ENCODE data around the gene ALK.

The ALK gene

GRCh38 chr2:29582062-29582461, 339.3 kb downstream of the ALK start:
- no peak overlapping the region for H3K27ac ChIP-seq (replicated peaks; ENCODE audit: low read length)
- no peak overlapping the region for H3K9ac ChIP-seq (ENCODE audit: low read depth, low read length, poor library complexity)
- no peak overlapping the region for H4K91ac ChIP-seq (ENCODE audit: low read depth, low read length, poor library complexity)
- no peak overlapping the region for H3K4ac ChIP-seq (ENCODE audit: low read length)
- H4K8ac ChIP-seq (ENCODE audit: low read depth, low read length), result no peak overlapping the region
- no peak overlapping the region for H2BK120ac ChIP-seq (ENCODE audit: low read depth, low read length)
- no peaks in the 10 kb centered on the region for H3K36me3 ChIP-seq (replicated peaks in 1 of 2; ENCODE audit: control insufficient read depth in 2 of 2, insufficient read depth in 2 of 2, low read length in 2 of 2)
- no peaks in the 10 kb centered on the region for H3K79me1 ChIP-seq (ENCODE audit: low read depth, low read length)
- WGBS, 2 donors (ENCODE audit: extremely low coverage in 2 of 2, insufficient read length in 2 of 2, insufficient replicate concordance in 1 of 2), result no CpG with 5 or more reads among the region's 2 CpGs
- H3K23ac ChIP-seq (ENCODE audit: low read depth, low read length, poor library complexity), result no peak overlapping the region
- no peak overlapping the region for H2AK5ac ChIP-seq (ENCODE audit: low read depth, low read length)
- H3K18ac ChIP-seq (ENCODE audit: low read length), result no peak overlapping the region
- DNase-seq (ENCODE audit: low spot score), result no peak
- H2BK5ac ChIP-seq (ENCODE audit: low read length), result no peak overlapping the region
- no peak overlapping the region for H3K4me3 ChIP-seq (ENCODE audit: low read length in 2 of 2)
- H3K4me2 ChIP-seq (ENCODE audit: insufficient read depth, low read length, poor library complexity, severe bottlenecking), result no peak overlapping the region
- no peak overlapping the region for H2AFZ ChIP-seq (ENCODE audit: low read length)
- H3K14ac ChIP-seq (ENCODE audit: low read length), result no peak overlapping the region
- no peak overlapping the region for H2BK12ac ChIP-seq (ENCODE audit: low read length)
- peaks cover 0 to 3% of the 10 kb centered on the region in 2 donors for H3K4me1 ChIP-seq (ENCODE audit: control insufficient read depth in 2 of 2, insufficient read depth in 1 of 2, low read depth in 1 of 2, low read length in 2 of 2)
- no peaks in the 10 kb centered on the region for H3K9me3 ChIP-seq (replicated peaks in 1 of 2; ENCODE audit: control insufficient read depth in 2 of 2, insufficient read depth in 1 of 2, low read depth in 1 of 2, low read length in 2 of 2)
- no peaks in the 10 kb centered on the region for H3K27me3 ChIP-seq (ENCODE audit: control insufficient read depth in 3 of 3, insufficient read depth in 3 of 3, low read depth in 1 of 3, low read length in 3 of 3)
- no peak overlapping the region for H2BK15ac ChIP-seq (ENCODE audit: low read length)

- Histone ChIP-seq H3K14ac (ENCODE audit: low read length) (no peak overlapping the region), H3K27me3 (ENCODE audit: control insufficient read depth in 3 of 3, insufficient read depth in 3 of 3, low read depth in 1 of 3, low read length in 3 of 3) (no peaks in the 10 kb centered on the region), H4K8ac (ENCODE audit: low read depth, low read length) (no peak overlapping the region), H2BK12ac (ENCODE audit: low read length) (no peak overlapping the region), H3K27ac (replicated peaks; ENCODE audit: low read length) (no peak overlapping the region), H3K9me3 (replicated peaks in 1 of 2; ENCODE audit: control insufficient read depth in 2 of 2, insufficient read depth in 1 of 2, low read depth in 1 of 2, low read length in 2 of 2) (no peaks in the 10 kb centered on the region), H3K23ac (ENCODE audit: low read depth, low read length, poor library complexity) (no peak overlapping the region), H3K9ac (ENCODE audit: low read depth, low read length, poor library complexity) (no peak overlapping the region), H3K79me1 (ENCODE audit: low read depth, low read length) (no peaks in the 10 kb centered on the region), H3K36me3 (replicated peaks in 1 of 2; ENCODE audit: control insufficient read depth in 2 of 2, insufficient read depth in 2 of 2, low read length in 2 of 2) (no peaks in the 10 kb centered on the region), H2BK5ac (ENCODE audit: low read length) (no peak overlapping the region), H2BK120ac (ENCODE audit: low read depth, low read length) (no peak overlapping the region), H2BK15ac (ENCODE audit: low read length) (no peak overlapping the region), H3K18ac (ENCODE audit: low read length) (no peak overlapping the region), H3K4ac (ENCODE audit: low read length) (no peak overlapping the region), H2AK5ac (ENCODE audit: low read depth, low read length) (no peak overlapping the region), H3K4me1 (ENCODE audit: control insufficient read depth in 2 of 2, insufficient read depth in 1 of 2, low read depth in 1 of 2, low read length in 2 of 2) (peaks cover 0 to 3% of the 10 kb centered on the region in 2 donors), H3K4me2 (ENCODE audit: insufficient read depth, low read length, poor library complexity, severe bottlenecking) (no peak overlapping the region), H3K4me3 (ENCODE audit: low read length in 2 of 2) (no peak overlapping the region), H4K91ac (ENCODE audit: low read depth, low read length, poor library complexity) (no peak overlapping the region), H2AFZ (ENCODE audit: low read length) (no peak overlapping the region)
- no CpG with 5 or more reads among the region's 11 CpGs for WGBS, 2 donors (ENCODE audit: extremely low coverage in 2 of 2, insufficient read length in 2 of 2, insufficient replicate concordance in 1 of 2)
- no peak for DNase-seq (ENCODE audit: low spot score)
These were observed 341.2 kb downstream of the ALK start for GRCh38 chr2:29580223-29580622.

- Histone ChIP-seq H3K4ac (ENCODE audit: low read length) (no peak overlapping the region), H3K18ac (ENCODE audit: low read length) (no peak overlapping the region), H3K9ac (ENCODE audit: low read depth, low read length, poor library complexity) (no peak overlapping the region), H3K14ac (ENCODE audit: low read length) (no peak overlapping the region), H2BK5ac (ENCODE audit: low read length) (no peak overlapping the region), H3K4me1 (ENCODE audit: control insufficient read depth in 2 of 2, insufficient read depth in 1 of 2, low read depth in 1 of 2, low read length in 2 of 2) (peaks cover 0 to 3% of the 10 kb centered on the region in 2 donors), H3K79me1 (ENCODE audit: low read depth, low read length) (no peaks in the 10 kb centered on the region), H2AFZ (ENCODE audit: low read length) (no peak overlapping the region), H3K27me3 (ENCODE audit: control insufficient read depth in 3 of 3, insufficient read depth in 3 of 3, low read depth in 1 of 3, low read length in 3 of 3) (no peaks in the 10 kb centered on the region), H3K9me3 (replicated peaks in 1 of 2; ENCODE audit: control insufficient read depth in 2 of 2, insufficient read depth in 1 of 2, low read depth in 1 of 2, low read length in 2 of 2) (no peaks in the 10 kb centered on the region), H2BK15ac (ENCODE audit: low read length) (no peak overlapping the region), H2AK5ac (ENCODE audit: low read depth, low read length) (no peak overlapping the region), H3K4me2 (ENCODE audit: insufficient read depth, low read length, poor library complexity, severe bottlenecking) (no peak overlapping the region), H3K27ac (replicated peaks; ENCODE audit: low read length) (no peak overlapping the region), H3K23ac (ENCODE audit: low read depth, low read length, poor library complexity) (no peak overlapping the region), H4K91ac (ENCODE audit: low read depth, low read length, poor library complexity) (no peak overlapping the region), H2BK120ac (ENCODE audit: low read depth, low read length) (no peak overlapping the region), H3K4me3 (ENCODE audit: low read length in 2 of 2) (no peak overlapping the region), H2BK12ac (ENCODE audit: low read length) (no peak overlapping the region), H3K36me3 (replicated peaks in 1 of 2; ENCODE audit: control insufficient read depth in 2 of 2, insufficient read depth in 2 of 2, low read length in 2 of 2) (no peaks in the 10 kb centered on the region), H4K8ac (ENCODE audit: low read depth, low read length) (no peak overlapping the region)
- no peak for DNase-seq (ENCODE audit: low spot score)
- no CpG with 5 or more reads among the region's 8 CpGs for WGBS, 2 donors (ENCODE audit: extremely low coverage in 2 of 2, insufficient read length in 2 of 2, insufficient replicate concordance in 1 of 2)
These were observed 341.8 kb downstream of the ALK start for GRCh38 chr2:29579495-29580169.

- Histone ChIP-seq H3K4me2 (ENCODE audit: insufficient read depth, low read length, poor library complexity, severe bottlenecking) (no peak overlapping the region), H3K4ac (ENCODE audit: low read length) (no peak overlapping the region), H2AK5ac (ENCODE audit: low read depth, low read length) (no peak overlapping the region), H4K91ac (ENCODE audit: low read depth, low read length, poor library complexity) (no peak overlapping the region), H3K4me3 (ENCODE audit: low read length in 2 of 2) (no peak overlapping the region), H2BK15ac (ENCODE audit: low read length) (no peak overlapping the region), H3K27ac (replicated peaks; ENCODE audit: low read length) (no peak overlapping the region), H3K14ac (ENCODE audit: low read length) (no peak overlapping the region), H3K9me3 (replicated peaks in 1 of 2; ENCODE audit: control insufficient read depth in 2 of 2, insufficient read depth in 1 of 2, low read depth in 1 of 2, low read length in 2 of 2) (no peaks in the 10 kb centered on the region), H2BK12ac (ENCODE audit: low read length) (no peak overlapping the region), H4K8ac (ENCODE audit: low read depth, low read length) (no peak overlapping the region), H3K9ac (ENCODE audit: low read depth, low read length, poor library complexity) (no peak overlapping the region), H2BK5ac (ENCODE audit: low read length) (no peak overlapping the region), H2AFZ (ENCODE audit: low read length) (no peak overlapping the region), H3K23ac (ENCODE audit: low read depth, low read length, poor library complexity) (no peak overlapping the region), H2BK120ac (ENCODE audit: low read depth, low read length) (no peak overlapping the region), H3K27me3 (ENCODE audit: control insufficient read depth in 3 of 3, insufficient read depth in 3 of 3, low read depth in 1 of 3, low read length in 3 of 3) (no peaks in the 10 kb centered on the region), H3K36me3 (replicated peaks in 1 of 2; ENCODE audit: control insufficient read depth in 2 of 2, insufficient read depth in 2 of 2, low read length in 2 of 2) (no peaks in the 10 kb centered on the region), H3K79me1 (ENCODE audit: low read depth, low read length) (no peaks in the 10 kb centered on the region), H3K4me1 (ENCODE audit: control insufficient read depth in 2 of 2, insufficient read depth in 1 of 2, low read depth in 1 of 2, low read length in 2 of 2) (peaks cover 0 to 3% of the 10 kb centered on the region in 2 donors), H3K18ac (ENCODE audit: low read length) (no peak overlapping the region)
- no CpG with 5 or more reads among the region's 3 CpGs for WGBS, 2 donors (ENCODE audit: extremely low coverage in 2 of 2, insufficient read length in 2 of 2, insufficient replicate concordance in 1 of 2)
- no peak for DNase-seq (ENCODE audit: low spot score)
These were observed 343.2 kb downstream of the ALK start for GRCh38 chr2:29578084-29578598.

Measured in neuronal stem cell (in vitro differentiated cells).